DMS153 treated with DMSO at 0.1 percent for 48 hours (cell line): ENCODE data around the gene FGF13.
A peak's percentile ranks its signal among the peaks of the same experiment; 100 is the strongest.

Experiments
- DNase-seq: peaks from one replicate; lab custom pipeline; 2025; ENCODE audit not compliant: unreplicated experiment; lab: John Stamatoyannopoulos, UW

The FGF13 gene

DNA sequence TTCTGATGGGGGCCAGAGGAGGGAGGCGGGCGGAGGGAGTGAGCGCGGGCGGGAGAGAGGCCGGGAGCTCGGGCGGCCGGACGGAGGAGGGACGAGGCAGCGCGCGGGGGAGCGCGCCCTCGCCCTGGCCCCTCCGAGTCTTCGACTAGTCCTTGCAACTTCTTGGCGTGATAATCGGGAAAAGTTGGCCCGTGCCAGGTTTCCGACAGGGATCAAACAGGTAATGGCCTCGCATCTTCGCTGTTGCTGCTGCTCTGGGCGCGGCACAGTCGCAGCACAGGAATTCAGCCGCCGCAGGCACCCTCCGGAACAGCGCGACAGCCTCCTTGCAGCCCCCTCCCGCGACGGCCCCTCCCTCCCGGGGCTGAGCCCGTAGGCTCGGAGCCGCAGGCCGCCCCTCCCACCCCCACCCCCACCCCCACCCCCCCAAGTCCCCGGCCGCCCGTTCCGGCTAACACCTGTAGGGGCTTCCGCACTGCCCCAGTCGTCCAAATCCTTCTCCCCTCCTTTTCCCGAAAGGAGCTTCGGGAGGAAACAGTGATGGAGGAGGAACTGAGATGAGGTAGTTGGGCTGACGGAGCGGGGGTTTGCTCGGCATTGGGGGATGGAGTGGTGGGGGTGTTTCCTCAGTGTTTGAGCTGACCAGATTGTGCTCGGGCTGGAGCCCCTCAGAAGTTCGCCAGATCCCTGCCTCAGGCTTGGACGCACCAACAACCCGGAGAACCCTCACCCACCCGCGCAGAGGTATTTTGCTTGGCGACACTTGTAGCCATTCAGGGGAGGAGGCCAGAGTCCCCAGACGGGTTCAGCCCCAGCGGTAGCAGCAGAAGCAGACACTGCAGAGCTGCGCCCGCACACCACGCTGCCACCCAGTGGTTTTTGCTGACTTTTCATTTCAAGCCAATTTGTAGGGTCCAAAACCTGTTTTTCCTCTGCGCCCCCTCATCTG is at the start of gene FGF13:
TSS of gene FGF13 (minus strand) at position 319 of the 949 bp plus-strand sequence. CDS start 714 bp downstream, outside the sequence.
- DNase-seq: no peak

DNA sequence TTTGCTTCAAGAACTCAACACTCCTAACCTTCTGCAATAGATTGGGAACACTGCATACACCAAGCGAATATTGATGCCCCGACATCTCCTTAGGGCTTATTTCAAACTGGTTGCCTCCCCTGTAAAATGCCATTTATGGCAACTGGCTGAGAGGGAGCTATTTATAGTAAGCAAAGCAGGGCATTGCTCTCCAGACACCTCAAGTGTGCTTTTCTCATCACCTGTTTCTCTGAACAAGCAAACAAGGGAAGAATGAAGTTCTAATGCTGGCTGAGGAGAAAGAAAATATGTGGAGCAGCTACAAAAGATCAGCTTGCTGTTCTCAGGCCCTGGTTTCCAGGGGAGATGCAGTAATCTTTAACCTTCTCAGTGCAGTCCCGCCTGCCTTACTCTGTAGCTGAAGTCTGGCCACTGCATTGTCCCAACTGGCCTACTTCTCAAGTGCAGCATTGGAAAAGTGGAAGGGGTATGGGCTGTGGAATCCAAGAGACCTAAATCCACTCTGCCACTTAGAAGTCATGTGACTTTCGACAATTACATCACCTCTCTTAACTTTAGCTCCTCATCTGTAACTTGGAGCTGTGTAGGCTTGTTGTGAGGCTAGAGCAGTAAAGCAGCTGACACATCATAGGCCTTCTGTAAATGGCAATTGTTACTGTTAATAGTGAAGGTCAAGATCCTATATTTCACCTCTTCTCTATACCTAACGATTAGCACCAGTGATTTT is 47.9 kb upstream of the FGF13 start:
- no peak for DNase-seq

DNA sequence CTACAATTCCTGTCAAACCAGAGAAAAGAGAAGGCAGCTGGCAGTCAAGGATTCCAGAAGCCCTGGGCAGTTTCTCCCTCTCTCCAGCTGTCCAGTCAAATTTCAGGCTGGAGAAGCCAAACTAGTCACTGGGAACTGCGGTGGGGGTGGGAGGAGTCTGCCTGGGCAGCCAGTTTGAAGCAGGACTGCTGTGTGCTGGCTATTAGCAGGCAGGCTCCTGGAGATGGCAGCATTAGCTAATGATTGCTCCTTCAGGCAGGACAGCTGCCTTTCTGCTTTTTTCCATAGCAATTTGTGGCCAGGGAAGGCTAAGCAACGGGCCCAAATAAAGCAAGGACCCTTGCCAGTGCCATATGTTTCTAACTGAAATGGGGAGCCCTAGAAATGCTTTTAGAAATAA is 44.7 kb upstream of the FGF13 start:
- DNase-seq: peak; percentile 42

DNA sequence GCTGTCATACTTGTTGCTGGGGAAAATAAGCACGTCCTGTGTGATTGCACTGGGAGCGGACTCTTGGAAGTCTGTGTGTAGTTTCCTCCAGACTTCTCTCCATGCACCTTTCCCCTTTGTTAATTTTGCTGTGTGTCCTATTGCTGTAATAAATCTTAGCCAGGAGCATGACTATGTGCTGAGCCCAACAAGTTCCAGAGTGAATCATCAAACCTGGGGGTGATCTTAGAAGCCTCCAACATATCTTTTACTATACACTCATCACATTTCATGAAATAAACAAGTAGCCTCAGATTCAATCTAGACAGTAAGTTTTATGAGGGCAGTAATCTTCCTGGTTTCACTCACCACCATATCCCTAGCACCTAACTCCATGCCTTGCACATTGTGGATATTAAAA is 43.3 kb upstream of the FGF13 start:
- DNase-seq: no peak

DNA sequence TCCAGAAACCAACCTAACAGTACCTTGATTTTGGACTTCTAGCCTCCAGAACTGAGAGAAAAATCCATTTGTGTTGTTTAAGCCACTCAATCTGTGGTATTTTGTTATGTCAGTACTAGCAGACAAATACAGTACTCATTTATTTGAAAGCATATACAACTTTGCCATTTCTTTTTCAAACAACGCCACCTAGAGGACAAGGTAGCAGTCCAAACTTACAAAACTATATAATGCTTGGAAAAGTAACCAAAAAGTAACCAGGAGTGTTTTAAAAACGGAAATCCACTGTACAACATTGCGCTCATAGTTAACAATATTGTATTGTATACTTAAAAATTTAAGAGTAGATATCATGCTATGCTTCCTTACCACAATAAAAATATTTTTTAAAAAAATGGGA is 37.0 kb upstream of the FGF13 start:
- DNase-seq: no peak

DNA sequence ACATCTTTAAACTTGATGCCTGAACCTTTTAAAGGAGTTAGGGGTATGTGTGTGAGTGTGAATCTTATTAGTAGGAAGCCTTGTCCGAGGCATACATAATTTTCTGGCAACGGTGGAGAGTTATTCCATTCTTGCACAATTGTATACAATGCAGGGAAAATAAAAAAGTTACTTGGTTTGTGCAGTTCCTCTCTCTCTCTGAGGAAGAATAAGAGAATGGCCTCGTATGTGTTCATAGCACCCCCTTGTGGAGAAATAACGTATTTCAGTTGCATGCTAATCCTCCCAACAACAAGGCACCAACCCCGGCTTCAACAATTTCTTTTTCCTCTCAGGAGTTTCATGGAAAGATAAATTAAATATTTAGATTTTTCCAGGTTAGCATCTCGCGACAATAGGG is 33.7 kb upstream of the FGF13 start:
- DNase-seq: peak; percentile 43

DNA sequence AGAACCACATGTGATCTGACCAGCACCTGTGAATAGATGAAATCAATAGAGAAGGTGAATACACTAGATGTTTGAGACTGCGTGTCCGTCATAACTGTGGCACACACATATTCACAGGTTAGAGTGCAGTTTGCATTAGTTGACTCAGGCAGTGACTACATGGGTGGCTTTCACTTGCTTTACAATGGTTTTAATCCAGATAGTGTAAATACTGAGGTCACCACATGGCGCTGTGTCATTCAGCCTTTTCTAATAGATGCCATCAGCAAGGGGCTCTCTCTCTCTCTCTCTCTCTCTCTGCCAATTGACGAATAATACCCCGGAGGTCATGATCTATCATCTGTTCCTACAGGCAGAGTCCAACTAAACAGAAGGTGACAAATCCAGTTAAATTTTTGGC is 30.7 kb upstream of the FGF13 start:
- DNase-seq: no peak

DNA sequence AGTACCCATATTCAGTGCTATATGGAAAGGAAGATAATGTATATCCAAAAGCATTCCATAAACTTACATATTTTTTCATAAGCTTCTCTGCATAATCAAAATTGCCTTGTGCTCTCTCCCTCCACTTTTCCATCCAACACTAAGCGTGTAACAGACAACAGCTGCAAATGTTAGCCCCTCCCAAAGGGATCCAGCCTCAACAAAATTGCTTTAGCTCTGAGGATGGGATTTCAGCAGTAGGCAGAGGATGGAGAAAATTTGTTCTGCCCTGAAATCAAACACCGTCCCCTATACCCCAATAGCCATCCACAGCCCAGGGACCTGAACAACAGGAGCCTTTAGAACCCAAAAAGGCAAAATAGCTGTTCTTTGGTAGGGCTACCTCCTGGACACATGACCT is 28.8 kb upstream of the FGF13 start:
- DNase-seq: no peak

DNA sequence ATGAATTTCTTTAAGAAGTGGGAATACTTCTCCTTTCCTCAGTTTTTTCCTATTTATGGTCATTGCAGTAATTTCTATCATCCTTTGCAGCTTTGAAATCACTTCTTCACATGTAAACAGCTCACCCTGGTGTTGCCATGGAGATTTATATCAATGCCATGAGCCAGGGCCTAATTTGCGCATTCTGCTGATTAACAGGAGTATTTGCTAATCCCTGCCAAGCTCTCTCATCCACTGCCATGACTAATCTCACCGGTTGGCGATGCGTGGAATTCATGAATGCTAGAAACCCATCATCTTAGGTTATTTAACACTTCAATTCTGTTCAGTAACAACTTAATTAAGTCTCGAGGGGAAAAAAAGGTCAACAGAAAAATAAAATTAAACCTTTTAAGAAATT is 11.8 kb upstream of the FGF13 start:
- DNase-seq: no peak

DNA sequence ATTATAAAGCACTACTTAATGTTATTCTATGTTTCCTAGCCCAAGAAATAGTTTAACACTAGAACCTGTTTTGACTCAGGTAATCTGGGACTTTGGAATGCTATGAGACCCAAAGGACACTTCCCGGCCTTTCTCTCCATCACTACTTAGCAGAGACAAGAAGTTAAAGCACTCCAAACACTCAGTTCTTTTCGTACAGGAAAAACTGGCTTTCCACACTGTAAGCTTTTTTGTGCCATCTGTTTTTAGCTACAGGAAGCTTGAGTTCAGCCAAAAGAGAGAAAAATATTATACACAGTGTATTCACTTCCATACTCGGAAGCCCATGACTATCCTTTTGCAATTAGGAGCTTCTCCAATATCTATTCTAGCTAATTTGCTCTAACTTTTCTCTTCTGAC is 7.9 kb upstream of the FGF13 start:
- DNase-seq: no peak

DNA sequence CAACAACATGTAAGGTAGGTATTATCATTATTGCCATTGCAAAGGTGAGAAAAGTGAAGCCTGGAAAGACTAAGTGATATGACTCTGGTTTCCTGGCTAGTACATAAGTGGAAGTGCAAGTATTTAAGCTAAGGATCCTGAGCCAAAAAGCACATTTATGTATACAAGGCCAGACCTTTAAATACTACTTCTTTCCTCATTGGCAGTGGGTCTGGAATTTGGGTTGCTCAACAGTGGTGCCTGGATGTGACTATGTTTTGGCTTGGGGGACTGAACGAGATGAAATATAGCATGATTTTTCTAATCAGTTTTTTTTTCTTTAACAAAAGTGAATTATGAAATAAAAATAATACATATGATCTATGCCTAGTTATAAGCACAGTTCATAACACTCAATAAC is 7.4 kb upstream of the FGF13 start:
- no peak for DNase-seq

DNA sequence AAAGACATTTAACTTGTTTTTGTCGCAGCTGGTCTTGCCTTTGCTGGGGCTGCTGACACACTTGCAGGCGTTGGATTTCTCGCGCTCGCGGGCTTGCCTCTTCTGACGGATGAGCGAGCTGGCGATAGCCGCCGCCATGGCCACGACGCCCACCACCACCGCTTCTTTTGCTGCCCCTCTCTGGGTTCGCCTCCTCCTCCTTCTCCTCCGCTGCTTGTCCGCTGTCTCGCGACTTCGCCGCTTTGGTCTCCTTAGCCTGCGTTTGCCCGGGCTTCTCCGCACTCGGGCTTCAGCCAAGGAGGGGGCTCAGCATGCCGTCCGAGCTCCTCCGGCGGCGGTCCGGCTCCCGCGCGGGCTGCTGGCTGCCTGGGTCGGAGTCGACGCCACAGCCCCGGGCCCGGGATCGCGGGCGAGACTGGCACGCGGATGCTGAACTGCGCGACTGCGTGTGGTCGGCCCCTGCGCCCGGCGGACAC is 613 bp downstream of the FGF13 start:
- DNase-seq: no peak

DNA sequence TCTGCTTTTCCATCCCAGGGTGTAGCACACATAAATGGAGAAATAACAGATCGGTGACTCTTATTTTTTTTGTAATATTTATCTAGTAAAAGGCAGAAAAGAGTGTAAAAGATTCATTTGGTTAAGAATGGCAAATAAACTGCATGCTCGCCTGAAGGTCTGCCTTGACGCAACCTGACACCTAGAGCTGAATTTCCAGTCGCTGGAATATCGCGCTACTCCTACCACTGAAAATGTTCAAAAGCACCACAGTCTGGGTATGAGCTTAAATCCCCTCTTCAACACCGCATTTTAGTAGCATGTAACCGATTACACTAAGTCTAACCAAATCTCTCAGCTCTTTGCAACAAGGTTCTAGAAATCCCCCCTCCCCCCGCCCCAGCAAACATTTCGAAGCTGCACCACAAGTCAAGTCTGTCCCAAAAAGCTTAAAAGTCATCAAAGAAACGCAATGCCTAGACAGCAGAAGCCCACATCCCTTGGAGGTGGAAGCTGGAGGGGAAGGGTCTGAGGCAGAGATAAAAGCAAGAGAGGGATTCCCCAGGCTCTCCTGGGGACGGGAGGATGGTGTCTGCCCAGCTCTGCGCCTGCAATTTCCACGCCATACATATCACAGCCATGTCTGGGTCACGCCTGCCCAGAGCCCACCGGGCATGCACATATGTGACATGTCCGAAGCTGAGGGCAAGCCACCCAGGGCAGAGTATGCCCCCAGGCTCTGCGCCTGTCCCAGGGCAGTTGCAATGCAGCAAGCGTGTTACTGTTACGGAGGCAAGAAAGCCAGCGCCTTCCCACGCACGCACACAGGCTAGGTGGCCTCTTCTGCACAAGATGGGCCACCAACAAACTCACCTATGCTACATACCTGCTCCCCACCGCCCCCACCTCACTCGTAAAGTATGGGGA is 1.4 kb downstream of the FGF13 start:
- DNase-seq: no peak

DNA sequence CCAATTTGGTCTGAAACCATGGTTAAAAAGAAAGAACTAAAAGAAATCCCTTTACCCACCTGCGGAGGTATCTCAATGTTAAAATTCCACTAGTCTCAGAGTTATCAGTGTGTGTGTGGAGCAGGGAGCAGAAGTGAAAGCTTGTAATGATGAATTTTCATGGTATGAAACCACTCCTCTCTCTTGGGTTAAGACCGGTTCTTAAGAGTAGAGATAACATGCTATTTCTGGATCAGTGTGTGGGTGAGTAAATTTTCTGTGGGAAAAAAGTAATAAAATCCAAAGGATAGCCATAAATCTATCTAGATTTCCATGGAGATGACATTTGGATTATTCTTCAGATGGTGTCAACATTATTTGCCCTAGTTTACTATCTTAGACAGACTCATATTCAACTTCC is 3.2 kb downstream of the FGF13 start:
- no peak for DNase-seq

DNA sequence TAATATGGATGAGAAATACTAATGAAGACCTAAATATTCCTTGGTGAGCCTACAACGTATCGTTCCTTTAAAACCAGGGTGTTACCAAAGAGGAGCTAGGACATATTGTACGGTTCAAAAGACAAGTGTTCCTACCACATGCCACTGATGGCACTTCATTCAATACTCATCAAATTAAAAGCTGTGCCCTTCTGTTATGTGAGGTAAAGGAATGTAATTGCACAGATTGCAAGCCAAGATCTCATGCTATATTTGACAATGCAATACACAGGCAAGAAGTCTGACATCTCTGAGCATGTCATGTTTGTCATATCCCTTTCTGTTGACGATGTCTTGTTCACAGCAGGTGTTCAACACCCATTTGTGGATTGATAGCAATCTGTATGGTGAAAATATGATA is 6.9 kb downstream of the FGF13 start:
- DNase-seq: no peak

DNA sequence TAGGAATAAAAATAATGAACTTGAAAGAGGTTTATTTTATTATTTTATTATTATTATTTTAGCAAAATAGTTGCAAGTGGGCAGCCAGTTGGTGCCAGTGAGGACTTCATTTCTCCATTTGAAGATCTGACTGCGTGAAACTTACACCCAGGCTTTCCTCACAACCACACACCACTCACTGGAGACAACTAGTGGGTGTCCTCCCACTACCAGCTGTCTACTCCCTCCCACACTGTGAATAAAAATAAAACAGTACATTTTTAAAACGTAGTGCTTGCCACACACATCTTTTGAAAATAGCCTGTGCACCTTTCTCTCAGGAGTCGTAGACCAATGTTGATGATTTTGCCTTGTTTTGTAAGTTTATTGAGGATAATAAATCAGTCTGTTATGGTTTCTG is 7.4 kb downstream of the FGF13 start:
- no peak for DNase-seq

DNA sequence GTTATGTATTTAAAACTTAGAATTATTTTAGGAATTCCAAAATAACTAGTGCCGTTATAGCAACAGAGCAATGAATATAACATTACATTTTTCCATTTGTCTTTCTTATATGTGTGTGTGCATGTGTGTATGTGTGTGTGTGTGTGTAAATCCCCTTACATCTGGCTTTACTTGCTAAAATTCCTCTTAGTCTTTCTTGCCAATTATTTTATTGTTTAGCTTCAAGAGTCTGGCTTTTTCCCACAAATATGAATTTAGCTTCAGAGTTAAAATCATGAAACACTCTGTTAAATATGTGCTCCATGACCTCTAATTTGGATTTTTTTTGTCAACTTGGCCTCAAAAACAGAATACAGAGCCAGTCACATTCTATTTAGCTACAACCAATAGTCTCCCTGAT is 18.9 kb downstream of the FGF13 start:
- DNase-seq: no peak

DNA sequence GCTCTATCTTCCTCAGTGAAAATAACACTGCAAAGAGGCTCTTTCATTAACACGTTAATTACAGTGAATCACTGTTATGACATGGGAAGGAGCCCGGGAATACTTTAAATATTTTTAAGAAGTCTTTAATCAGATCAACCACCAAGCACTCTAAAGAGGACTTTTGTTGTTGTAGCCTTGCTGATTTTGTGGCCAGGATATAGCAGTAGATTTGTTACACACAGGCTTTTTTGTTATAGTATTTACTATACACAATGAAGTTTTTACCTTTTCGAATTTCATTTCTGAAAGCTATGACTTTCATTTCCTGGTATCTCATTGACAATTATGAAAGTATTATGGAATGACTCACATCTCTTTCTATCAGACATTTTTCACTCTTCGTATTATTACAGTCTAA is 20.3 kb downstream of the FGF13 start:
- no peak for DNase-seq

DNA sequence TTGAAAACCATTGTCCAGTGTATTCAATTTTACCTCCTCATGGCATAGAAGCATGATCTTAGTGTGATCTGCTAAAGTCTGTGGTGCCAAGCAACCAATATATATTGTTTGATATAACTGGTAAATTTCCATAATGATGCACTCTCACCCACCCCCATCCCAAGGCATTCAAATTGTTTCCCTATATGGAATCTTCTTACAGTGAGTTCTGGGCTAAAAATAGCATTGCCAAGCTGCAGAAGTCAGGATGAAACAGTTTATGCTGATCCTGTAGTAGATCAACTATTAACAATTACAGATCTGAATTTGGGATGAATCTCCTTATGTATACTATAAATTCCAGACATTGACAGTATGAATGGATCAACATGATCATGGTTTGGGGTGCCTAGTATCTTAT is 20.9 kb downstream of the FGF13 start:
- no peak for DNase-seq

DNA sequence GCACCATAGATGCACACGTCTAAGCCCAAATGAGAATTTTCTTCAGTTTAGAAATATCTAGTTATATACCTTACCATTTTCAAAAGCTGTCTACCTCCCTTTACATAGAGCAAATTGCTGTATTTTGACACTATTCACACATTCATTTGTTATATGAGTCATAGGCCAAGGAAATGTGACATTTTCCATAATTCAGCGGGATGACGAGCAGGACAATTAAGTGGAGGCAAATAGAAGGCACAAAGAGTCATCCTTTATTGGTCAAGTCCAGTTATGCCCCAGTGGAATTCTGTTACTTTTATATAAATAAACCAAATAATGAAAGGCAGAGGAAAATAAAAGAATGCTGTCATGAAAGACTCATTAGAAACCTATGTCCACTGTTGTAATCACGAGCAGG is 27.9 kb downstream of the FGF13 start:
- DNase-seq: no peak

DNA sequence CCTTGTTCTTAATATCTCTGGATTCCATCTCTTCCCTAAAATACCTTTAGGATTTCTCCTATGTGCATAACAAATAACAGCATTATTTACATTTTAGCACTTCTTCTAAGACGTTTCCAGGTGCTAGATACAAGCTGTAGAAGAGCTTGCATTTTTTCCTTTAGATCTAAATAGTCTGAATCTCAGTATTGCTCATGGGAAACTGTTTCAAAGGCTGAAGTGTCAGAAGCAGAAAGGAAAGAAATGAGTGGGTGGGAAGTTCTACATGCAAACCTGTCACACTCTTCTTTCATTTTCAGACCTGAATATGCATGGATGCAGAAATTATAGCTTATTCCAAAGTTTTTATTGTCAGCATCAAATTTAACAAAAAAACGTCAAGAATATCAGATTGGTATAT is 41.8 kb downstream of the FGF13 start:
- DNase-seq: no peak
